GM21825 (cell line): ENCODE data around the gene GAB2.

Experiments
- ATAC-seq: cut with Tn5 transposase; IDR thresholded peaks from one replicate; pipeline ENCODE4 v1.9.1; 2021; ENCODE audit warnings: mild to moderate bottlenecking, moderate library complexity; ENCODE audit not compliant: unreplicated experiment

GAB2 gene

DNA sequence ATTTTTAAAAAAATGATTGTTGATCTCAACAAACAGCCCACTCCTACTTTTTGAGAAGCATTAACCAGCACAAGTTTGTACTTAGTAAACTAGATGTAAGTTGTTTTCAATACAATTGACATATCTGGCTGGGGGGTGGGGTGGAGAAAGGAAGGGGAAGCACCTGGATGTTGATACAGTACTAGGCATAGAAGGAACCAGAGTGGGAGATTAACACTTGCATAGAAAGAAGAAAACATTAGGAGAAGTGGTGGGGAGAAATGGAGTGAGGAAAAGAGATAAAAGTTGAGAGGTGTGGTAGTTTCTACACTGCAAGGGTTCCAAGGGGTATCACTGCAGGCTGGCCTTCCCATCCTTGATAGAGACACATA lies 10.6 kb upstream of the GAB2 start:
- no peak for ATAC-seq

- ATAC-seq: peak; percentile 32
Measured at GRCh38 chr11:78427615-78428265, 10.1 kb upstream of the GAB2 start.

GRCh38 chr11:78426845-78427244 lies 9.2 kb upstream of the GAB2 start:
- ATAC-seq: no peak

DNA sequence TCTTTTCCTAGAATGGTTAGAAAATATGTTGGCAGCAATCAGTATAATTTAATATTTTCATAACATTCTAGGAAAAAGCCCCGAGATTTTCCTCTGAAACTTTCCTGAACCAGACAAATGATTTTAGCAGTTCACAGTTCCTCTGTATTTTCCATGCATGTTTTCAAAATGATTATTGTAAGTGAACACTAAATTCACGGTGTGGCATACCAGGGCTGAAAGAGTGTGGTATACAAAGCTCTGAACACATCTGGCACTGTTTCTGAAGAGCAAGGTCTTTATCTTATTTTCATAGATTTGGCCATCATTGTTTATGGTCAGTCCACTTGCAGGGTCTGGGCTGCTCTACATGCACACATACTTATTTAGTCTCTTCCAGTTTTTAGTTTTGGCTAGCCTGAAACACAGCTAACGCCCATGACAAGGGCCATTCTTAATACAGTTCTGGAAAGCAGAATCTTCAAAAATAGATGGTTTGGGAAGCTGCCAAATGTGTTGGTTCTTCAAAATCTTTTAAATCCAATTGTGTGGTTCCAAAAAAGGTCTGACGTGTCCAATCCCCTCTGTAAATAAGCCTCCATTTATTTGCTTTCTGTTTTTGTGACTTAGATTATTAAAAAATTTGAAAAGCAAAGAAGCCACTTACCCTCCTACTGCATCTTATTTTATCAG lies 7.9 kb upstream of the GAB2 start:
- no peak for ATAC-seq

GRCh38 chr11:78424334-78425270 lies 7.0 kb upstream of the GAB2 start:
- peak; percentile 38 for ATAC-seq

DNA sequence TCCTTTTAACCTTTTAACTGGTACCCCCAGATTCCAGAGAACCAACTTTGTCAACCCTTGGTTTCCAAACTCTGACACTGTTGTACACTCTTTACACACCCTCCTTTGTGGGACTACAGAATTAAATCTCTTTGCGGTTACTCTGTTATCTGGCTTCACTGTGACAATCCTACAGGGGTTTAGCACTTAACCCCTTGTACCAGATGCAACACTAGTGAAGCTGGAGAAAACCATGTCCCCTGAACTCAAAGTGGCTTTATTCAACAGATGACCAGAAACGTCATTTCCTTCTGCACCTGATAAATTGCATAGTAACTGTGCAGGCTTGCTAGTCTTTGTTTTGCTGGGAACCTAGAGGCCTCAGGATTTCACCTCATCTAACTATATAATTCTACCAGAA lies 5.6 kb upstream of the GAB2 start:
- ATAC-seq: no peak

- ATAC-seq: no peak
Measured at GRCh38 chr11:78420796-78421209, 3.2 kb upstream of the GAB2 start.

DNA sequence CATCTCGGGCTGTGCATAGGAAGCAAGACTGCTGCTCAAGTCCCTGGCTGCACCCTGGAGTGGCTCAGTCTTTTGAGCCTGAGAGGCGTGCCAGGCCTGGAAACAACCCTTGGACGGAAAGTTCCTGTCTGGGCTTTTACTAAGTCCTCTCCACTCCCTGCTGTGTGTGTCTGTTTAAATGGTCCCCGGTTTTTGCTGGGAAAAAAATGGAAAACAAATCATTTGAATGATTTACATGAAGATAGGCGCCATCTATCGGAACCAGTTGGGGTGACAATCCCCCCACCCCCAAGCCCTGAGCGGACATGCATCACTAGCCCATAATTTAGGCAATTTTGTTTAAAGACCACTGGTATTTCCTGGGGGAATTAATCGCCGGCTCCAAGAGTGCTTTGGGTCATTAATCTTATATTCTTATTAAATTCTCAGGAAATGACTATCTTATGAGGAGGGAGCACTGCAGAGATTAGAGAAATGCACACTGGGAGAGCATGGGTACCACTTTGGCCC lies 2.7 kb upstream of the GAB2 start:
- no peak for ATAC-seq

- ATAC-seq: no peak
Measured at GRCh38 chr11:78419327-78419726, 1.7 kb upstream of the GAB2 start.

DNA sequence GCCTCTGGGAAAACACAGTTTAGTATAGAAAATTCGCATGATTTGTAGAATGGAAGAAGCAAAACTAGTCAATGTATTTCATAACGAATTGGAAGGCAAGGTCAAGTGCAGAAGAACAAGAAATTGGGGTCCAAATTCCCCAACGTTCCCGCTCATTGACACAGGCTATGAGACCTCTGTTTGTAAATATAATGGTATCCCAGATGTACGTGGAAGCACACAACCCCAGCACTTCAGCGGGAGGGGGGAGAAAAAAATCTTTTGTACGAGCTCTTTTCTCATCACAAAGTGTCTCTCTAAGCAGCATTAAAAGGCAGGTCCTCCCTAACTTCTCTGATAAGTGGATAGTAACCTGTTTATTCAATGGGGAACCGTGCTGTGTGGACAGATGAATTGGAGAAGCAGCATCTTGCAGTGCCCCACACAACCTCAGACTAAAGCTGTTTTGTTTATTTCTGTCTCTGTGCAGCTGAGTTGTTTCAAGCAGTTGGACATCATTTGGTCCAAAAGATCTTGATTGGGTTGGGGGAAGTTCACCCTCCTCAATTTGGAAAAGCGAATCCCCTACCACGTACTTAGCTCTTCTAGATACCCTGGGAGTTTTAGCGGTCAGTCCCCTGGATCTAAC lies 1.1 kb upstream of the GAB2 start:
- ATAC-seq: no peak

DNA sequence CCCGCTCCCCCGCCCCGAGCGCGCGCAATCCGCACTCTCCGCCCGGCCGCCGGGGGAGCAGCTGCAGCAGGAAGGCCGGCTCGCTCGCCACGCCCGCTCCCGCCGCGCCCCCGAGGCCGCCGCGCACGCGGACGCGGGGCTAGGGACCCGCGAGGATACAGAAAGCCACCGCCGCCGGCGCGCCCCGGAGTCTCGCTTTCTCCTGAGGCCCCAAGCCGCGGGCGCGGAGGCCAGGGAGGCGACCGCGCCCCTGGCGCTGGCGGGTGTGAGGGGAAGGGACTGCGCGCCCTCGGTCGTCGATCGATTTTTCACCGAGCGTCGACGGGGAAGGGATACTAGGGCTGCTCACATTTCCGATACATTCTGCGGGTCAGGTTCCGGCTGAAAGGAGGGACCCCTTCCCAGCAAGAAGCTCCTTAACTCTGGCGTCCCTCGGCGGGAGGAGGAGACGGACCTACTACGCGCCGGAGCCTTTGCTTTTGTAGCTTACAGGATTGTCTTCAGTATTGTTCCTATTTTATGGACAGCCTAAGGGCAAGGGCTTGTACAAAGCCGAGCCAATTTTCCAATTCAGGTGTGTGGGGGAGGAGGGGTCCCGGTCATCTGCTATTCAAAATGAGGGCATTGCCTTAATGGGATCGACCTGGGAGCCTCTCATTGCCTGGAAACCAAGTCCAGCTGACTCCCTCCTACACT lies 416 bp upstream of the GAB2 start:
- ATAC-seq: peak; percentile 56

GRCh38 chr11:78416285-78417174 lies 1.1 kb downstream of the GAB2 start:
- ATAC-seq: peak; percentile 54

- no peak for ATAC-seq
Measured at GRCh38 chr11:78415338-78415737, 2.3 kb downstream of the GAB2 start.

GRCh38 chr11:78414321-78415051 lies 3.1 kb downstream of the GAB2 start:
- no peak for ATAC-seq

- no peak for ATAC-seq
Measured at GRCh38 chr11:78408619-78409018, 9.0 kb downstream of the GAB2 start.

DNA sequence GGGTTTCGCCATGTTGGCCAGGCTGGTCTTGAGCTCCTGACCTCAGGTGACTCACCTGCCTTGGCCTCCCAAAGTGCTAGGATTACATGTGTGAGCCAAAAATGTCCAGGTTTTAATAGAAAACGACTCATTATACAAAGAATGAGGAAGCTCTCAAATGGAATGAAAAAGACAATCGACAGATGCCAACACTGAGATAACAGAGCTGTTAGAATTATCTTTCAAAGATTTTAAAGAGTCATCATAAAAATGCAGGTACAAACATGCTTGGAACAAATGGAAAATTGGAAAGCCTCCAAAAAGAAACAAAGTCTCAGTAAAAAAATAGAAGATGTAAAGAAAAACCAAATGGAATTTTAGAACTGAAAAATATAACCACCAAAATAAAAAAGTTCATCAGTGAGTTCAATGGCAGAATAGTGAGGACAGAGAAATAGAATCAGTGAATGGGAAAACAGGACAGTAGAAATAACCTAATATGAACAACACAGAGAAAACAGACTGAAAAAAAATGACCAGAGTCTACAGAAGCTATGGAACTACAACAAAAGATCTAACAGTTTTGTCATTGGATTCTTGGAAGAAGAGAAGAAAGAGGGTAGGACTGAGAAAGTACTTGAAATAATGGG lies 10.9 kb downstream of the GAB2 start:
- ATAC-seq: no peak

DNA sequence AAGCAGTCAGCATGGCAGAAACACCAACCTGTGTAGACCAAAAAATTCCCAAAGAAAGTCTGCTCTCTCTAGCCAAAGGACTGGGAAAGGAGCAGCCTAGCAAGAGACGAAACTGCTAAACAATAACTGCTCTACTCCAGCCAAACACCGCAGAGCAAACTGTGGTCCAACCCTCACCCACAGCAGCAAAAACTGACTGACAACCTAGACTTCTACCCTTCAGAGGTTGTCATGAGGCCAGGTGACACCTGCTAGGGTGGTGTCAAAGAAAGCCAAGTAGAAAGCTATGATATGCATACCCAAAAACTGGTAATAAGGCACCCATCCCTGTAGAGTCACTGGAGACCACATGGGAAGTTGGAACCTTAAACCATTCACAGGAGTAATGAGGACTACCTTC lies 11.8 kb downstream of the GAB2 start:
- ATAC-seq: no peak

- ATAC-seq: no peak
Measured at GRCh38 chr11:78403781-78404180, 13.8 kb downstream of the GAB2 start.
